H1 (cell line): ENCODE results near the gene C17orf50. TPM values are rescaled to one million over a fixed set of nuclear protein-coding genes. Genes with fewer than 3 reads are reported as not detected.

Experiments
- ASH2L ChIP-seq: fragments of 200-600, 300-600 bp; sonication (generic); IDR thresholded peaks from one replicate; pipeline ENCODE4 v1.7.1; 2017; ENCODE audit warnings: low read length
- CEBPB ChIP-seq: IDR thresholded peaks from 2 replicates; pipeline ENCODE4 v1.6.1; 2012; ENCODE audit warnings: low read depth, low read length
- CREB1 ChIP-seq: IDR thresholded peaks from 2 replicates; pipeline ENCODE4 v1.6.1; 2012; ENCODE audit warnings: inconsistent platforms
- POLR2AphosphoS5 ChIP-seq: IDR thresholded peaks from 2 replicates; pipeline ENCODE4 v1.6.1; 2011; ENCODE audit warnings: low read depth, low read length
- SP2 ChIP-seq: IDR thresholded peaks from 2 replicates; pipeline ENCODE4 v1.6.1; 2012; ENCODE audit warnings: mild to moderate bottlenecking, low read length, inconsistent platforms
- TAF7 ChIP-seq: optimal IDR thresholded peaks from 2 replicates; pipeline ENCODE3; 2011; ENCODE audit warnings: low read depth, mild to moderate bottlenecking, inconsistent platforms, low read length, moderate library complexity, borderline replicate concordance
- USF2 ChIP-seq: IDR thresholded peaks from 2 replicates; pipeline ENCODE4 v1.6.1; 2011; ENCODE audit warnings: low read length, improper control_type of control experiment
- ZNF274 ChIP-seq: IDR thresholded peaks from 2 replicates; pipeline ENCODE4 v1.7.0; 2012; ENCODE audit warnings: low read length, borderline replicate concordance; ENCODE audit errors: extremely low read depth
- polyA plus RNA-seq, 7 experiments: library from polyadenylated mRNA; depleted of rRNA in 3 of 7; stranded (reverse) in 5 of 7; unstranded in 2 of 7; fragments of >200 nt in 5 of 7; fragments of 200-250 nt in 2 of 7; gene quantifications; 1 replicate in 5 of 7; 2 replicates in 1 of 7; 4 replicates in 1 of 7; pipeline versions ENCODE4 v1.2.1 to v1.2.3, GENCODE V29; 2011 to 2013; ENCODE audit warnings: missing spikeins in 2 of 7, mixed read lengths in 2 of 7
- total RNA-seq: library from RNA; stranded (reverse); fragmentation: NEBNext Ultra II Directional; extraction: Animal tissue kit (Norgen Biotek cat#: 25700); gene quantifications from 2 replicates; pipeline ENCODE4 v1.2.1, GENCODE V29; 2021

The C17orf50 gene
- total and polyA plus RNA-seq, 2 of the 8 experiments (the other 6 are each of a cell fraction or from before 2014, with no cell fraction given) = 0.12 TPM; not detected in 1

- TF ChIP-seq ZNF274 = no peak
- no peak for TF ChIP-seq POLR2AphosphoS5
- TF ChIP-seq SP2 = no peak
- TF ChIP-seq CREB1 = no peak
- TF ChIP-seq TAF7 = no peak
- no peak for TF ChIP-seq ASH2L
- no peak for TF ChIP-seq USF2
- no peak for TF ChIP-seq CEBPB
Measured at GRCh38 chr17:35773129-35773528, 12.4 kb downstream of the C17orf50 start (continued).
